NCI-H2227 treated with DMSO at 0.1 percent for 48 hours (cell line): Measurements from ENCODE around the gene PHF8.

ENCODE experiments used
- DNase-seq: peaks from one replicate; lab custom pipeline; 2025; lab: John Stamatoyannopoulos, UW

The PHF8 gene

GRCh38 chrX:54044126-54044876 is at the start of gene PHF8:
Gene PHF8, minus strand, starts transcription at chrX:54044473. Its CDS starts 1,745 bp downstream, at chrX:54042728.
- peak; percentile 100 for DNase-seq

- no peak for DNase-seq
Observed at GRCh38 chrX:54093571-54093970, 49.3 kb upstream of the PHF8 start.

- DNase-seq, result no peak
Observed at GRCh38 chrX:54093159-54093558, 48.9 kb upstream of the PHF8 start.

GRCh38 chrX:54090880-54091279 is 46.6 kb upstream of the PHF8 start:
- no peak for DNase-seq

- DNase-seq, result no peak
Observed at GRCh38 chrX:54089191-54089590, 44.9 kb upstream of the PHF8 start.

- DNase-seq, result no peak
Observed at GRCh38 chrX:54087661-54088060, 43.4 kb upstream of the PHF8 start.

GRCh38 chrX:54085666-54086065 is 41.4 kb upstream of the PHF8 start:
- no peak for DNase-seq

GRCh38 chrX:54076903-54077302 is 32.6 kb upstream of the PHF8 start:
- no peak for DNase-seq

GRCh38 chrX:54074826-54075225 is 30.6 kb upstream of the PHF8 start:
- DNase-seq, result no peak

GRCh38 chrX:54067766-54068165 is 23.5 kb upstream of the PHF8 start:
- no peak for DNase-seq

GRCh38 chrX:54066841-54067240 is 22.6 kb upstream of the PHF8 start:
- no peak for DNase-seq

GRCh38 chrX:54064564-54064963 is 20.3 kb upstream of the PHF8 start:
- no peak for DNase-seq

GRCh38 chrX:54063361-54063760 is 19.1 kb upstream of the PHF8 start:
- DNase-seq, result no peak

- DNase-seq, result no peak
Observed at GRCh38 chrX:54049801-54050200, 5.5 kb upstream of the PHF8 start.

GRCh38 chrX:54048412-54048811 is 4.1 kb upstream of the PHF8 start:
- DNase-seq, result no peak

GRCh38 chrX:54045563-54046228 is 1.4 kb upstream of the PHF8 start:
- DNase-seq, result no peak

GRCh38 chrX:54044877-54045338 is 635 bp upstream of the PHF8 start:
- DNase-seq, result peak; percentile 83

GRCh38 chrX:54043541-54044125 is 640 bp downstream of the PHF8 start:
- DNase-seq, result no peak

- no peak for DNase-seq
Observed at GRCh38 chrX:54043056-54043455, 1.2 kb downstream of the PHF8 start.

- DNase-seq, result peak; percentile 50
Observed at GRCh38 chrX:54042609-54043021, 1.7 kb downstream of the PHF8 start.

GRCh38 chrX:54030329-54030728 is 13.9 kb downstream of the PHF8 start:
- no peak for DNase-seq

- no peak for DNase-seq
Observed at GRCh38 chrX:54029529-54030143, 14.6 kb downstream of the PHF8 start.

- no peak for DNase-seq
Observed at GRCh38 chrX:54024350-54024749, 19.9 kb downstream of the PHF8 start.
